A673 (cell line): ENCODE measurements around the gene MROH8.
A peak's percentile ranks its signal among the peaks of the same experiment; 100 is the strongest.

Source experiments
- EZH2 ChIP-seq: fragments of 200-600 bp; sonication (generic); IDR thresholded peaks from 2 replicates; pipeline ENCODE4 v1.6.1; 2017; ENCODE audit warnings: borderline replicate concordance, low read depth, mild to moderate bottlenecking, mixed read lengths, antibody characterized with exemption, low read length; ENCODE audit not compliant: poor library complexity, severe bottlenecking
- TF ChIP-seq, protein P1 (sequence below): fragments of 300-800, 200-600 bp; sonication (generic); conservative IDR thresholded peaks from 2 replicates; pipeline ENCODE4 v1.5.1; 2017; ENCODE audit warnings: low read depth, mild to moderate bottlenecking, antibody characterized with exemption, low read length, moderate library complexity, mixed read lengths

DNA sequence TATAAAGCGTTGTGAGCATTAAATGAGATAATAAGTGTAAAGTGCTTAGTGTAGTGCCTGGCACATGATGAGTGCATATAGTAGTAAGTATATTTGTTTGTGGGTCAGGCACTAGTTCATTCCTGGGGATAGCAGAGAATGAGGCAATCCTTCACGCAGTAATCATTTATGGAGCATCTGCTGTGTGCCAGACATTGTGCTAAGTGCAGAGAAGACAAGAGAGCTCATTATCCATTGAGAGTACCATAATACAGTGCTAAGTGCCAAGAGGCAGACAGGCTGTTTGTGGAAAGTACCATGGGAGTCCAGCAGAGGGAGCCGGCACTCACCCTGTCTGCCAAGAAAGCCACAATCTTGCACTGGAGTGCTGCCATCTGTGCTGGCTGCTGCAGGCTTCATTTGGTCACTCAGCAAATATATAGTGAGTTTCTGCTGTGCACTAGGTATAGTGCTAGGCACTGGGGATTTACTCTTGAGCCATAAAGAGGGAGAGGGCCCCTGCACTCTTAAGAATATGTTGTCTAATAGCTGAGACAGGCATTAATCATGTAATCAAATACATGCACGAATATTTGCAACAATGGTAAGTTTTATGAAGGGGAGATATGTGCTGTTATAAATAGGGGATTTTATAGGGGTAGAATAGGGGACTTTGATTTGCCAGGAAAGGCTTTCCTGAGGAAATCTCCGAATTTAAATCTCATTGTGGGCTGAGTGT lies 12.9 kb upstream of the MROH8 start:
- TF ChIP-seq, protein P1, sequence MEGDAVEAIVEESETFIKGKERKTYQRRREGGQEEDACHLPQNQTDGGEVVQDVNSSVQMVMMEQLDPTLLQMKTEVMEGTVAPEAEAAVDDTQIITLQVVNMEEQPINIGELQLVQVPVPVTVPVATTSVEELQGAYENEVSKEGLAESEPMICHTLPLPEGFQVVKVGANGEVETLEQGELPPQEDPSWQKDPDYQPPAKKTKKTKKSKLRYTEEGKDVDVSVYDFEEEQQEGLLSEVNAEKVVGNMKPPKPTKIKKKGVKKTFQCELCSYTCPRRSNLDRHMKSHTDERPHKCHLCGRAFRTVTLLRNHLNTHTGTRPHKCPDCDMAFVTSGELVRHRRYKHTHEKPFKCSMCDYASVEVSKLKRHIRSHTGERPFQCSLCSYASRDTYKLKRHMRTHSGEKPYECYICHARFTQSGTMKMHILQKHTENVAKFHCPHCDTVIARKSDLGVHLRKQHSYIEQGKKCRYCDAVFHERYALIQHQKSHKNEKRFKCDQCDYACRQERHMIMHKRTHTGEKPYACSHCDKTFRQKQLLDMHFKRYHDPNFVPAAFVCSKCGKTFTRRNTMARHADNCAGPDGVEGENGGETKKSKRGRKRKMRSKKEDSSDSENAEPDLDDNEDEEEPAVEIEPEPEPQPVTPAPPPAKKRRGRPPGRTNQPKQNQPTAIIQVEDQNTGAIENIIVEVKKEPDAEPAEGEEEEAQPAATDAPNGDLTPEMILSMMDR = peak; percentile 95
- TF ChIP-seq EZH2 = no peak
